Epithelial cell of proximal tubule (primary cell): ENCODE results near the gene PHACTR1. TPM values are rescaled to one million over a fixed set of nuclear protein-coding genes. Genes with fewer than 3 reads are reported as not detected.

Experiments
- DNase-seq: peaks from one replicate; pipeline ENCODE4 v3.0.0-alpha.2; 2011; ENCODE audit warnings: low read depth
- H3K4me3 ChIP-seq: 2 replicates; pipeline ENCODE4 v1.5.1; 2011; ENCODE audit warnings: low read depth, mild to moderate bottlenecking, low read length
- total RNA-seq: library from RNA; depleted of rRNA; stranded (reverse); fragments of >200 nt; gene quantifications from 2 replicates; pipeline ENCODE4 v1.2.3, GENCODE V29; 2015
- TF ChIP-seq, protein P1 (sequence below): conservative IDR thresholded peaks from 2 replicates; pipeline ENCODE4 v1.5.1; 2012; ENCODE audit warnings: low read depth, mild to moderate bottlenecking, low read length

Gene PHACTR1
- total RNA-seq, 1 donor from 2014 or later = 0.98 TPM

DNA sequence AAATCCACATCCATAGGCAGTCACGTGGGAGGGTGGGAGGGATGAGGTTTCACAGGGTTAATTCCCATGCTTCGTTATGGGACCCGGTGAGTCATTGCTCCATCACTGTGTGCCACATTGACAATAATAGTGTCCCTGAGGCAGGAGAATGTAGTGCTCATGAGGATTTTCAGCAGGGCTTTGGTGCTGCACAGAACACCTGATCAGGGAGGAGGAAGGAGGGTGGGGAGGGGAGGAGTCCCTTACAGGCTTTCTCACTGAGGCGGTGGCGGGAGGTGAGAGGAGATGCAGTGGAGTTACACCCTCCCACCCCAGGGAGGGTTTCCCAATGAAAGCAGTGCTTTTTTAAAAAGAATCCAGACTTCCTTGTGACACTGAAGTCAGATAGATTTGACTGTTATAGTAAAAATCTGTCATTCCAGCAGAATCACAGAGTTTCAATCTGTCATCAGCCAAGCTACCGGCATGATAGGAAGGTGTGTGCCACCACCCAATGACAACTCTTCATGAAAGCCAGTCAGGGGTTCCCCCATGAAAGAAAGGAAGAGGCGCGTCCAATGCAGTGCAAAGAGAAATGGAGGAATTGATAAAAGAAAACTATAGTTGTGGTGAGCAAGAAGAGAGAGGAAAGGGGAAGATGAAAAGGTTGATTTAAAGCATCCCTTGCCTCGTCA lies 467.0 kb downstream of the PHACTR1 start:
- TF ChIP-seq, protein P1, sequence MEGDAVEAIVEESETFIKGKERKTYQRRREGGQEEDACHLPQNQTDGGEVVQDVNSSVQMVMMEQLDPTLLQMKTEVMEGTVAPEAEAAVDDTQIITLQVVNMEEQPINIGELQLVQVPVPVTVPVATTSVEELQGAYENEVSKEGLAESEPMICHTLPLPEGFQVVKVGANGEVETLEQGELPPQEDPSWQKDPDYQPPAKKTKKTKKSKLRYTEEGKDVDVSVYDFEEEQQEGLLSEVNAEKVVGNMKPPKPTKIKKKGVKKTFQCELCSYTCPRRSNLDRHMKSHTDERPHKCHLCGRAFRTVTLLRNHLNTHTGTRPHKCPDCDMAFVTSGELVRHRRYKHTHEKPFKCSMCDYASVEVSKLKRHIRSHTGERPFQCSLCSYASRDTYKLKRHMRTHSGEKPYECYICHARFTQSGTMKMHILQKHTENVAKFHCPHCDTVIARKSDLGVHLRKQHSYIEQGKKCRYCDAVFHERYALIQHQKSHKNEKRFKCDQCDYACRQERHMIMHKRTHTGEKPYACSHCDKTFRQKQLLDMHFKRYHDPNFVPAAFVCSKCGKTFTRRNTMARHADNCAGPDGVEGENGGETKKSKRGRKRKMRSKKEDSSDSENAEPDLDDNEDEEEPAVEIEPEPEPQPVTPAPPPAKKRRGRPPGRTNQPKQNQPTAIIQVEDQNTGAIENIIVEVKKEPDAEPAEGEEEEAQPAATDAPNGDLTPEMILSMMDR = no peak
- DNase-seq = no peak
- no peak overlapping the region for H3K4me3 ChIP-seq

DNA sequence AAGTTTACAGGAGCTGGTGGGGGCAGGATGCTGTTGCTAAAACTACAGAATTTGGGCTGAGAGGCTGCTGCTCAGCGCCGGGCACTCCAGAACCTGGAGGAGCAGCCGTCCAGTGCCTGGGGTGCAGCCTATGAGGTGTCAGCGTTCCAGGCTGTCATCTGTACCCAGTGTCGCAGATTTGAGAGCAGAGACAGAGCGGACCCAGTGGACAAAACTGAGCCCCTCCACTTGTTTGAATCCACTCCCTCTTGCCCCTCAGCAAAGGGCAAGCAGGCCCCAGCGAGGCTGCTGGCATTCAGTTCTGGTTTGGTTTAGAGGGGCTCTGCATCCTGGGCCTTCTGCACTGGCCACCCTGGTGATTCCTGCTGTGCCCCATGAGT lies 467.5 kb downstream of the PHACTR1 start:
- TF ChIP-seq, protein P1 = no peak
- no peak overlapping the region for H3K4me3 ChIP-seq
- no peak for DNase-seq

GRCh38 chr6:13184547-13184946 lies 468.0 kb downstream of the PHACTR1 start:
- no peak for DNase-seq
- no peak overlapping the region for H3K4me3 ChIP-seq
- TF ChIP-seq, protein P1 = no peak

DNA sequence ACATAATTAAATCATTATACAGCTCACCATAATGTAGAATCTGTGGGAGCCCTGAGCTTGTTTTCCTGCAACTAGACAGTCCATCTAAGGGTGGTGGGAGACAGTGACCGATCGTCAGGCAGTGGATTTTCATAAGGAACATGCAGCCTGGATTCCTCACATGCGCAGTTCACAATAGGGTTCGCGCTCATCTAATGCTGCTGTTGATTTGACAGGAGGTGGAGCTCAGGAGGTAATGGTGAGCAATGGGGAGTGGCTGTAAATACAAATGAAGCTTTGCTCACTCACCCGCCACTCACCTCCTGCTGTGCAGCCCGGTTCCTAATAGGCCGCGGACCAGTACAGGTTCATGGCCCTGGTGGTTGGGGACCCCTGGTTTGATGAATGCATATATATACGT lies 470.3 kb downstream of the PHACTR1 start:
- no peak overlapping the region for H3K4me3 ChIP-seq
- TF ChIP-seq, protein P1 = no peak
- DNase-seq = no peak

DNA sequence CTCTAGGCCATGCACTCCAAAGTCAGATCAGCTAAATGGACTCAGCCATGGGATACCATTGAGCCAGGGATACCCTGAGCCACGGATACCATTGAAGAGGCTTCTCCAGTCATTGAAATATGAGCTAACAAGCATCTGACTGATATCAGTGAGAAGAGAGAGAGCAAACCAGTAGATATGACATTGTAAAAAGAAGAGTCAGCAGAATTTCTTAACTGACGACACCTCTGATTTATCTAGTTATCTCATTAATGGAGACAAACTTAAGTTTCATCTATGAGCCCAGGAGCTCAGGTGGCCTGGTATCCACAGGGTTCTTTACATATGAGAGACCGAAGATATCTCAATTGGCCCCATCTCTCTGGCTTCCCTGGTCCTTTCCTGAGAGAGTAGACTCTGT lies 471.1 kb downstream of the PHACTR1 start:
- no peak for DNase-seq
- TF ChIP-seq, protein P1 = no peak
- H3K4me3 ChIP-seq = no peak overlapping the region

- DNase-seq = no peak
- H3K4me3 ChIP-seq = no peak overlapping the region
- TF ChIP-seq, protein P1 = no peak
Observed at GRCh38 chr6:13188306-13188705, 471.7 kb downstream of the PHACTR1 start.

DNA sequence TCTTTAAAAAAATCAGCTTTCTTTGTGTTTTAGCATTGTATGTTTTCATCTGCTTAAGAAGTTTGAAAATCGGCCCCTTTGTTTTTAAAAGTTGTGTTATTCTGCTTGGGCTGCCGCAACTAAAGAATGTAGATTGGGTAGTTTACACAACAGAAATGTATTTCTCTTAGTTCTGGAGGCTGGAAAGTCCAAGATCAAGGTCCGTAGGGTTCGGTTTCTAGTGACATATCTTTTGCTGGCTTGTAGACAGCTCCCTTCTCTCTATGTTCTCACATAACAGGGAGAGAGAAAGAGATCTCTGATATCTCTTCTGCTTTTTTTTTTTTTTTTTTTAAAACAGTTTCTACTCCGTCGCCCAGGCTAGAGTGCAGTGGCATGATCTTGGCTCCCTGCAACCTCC lies 473.1 kb downstream of the PHACTR1 start:
- no peak for DNase-seq
- H3K4me3 ChIP-seq = no peak overlapping the region
- TF ChIP-seq, protein P1 = no peak
